HFF-Myc (cell line): Measurements from ENCODE around the gene GOLGA8K.
"Not testable (repeated sequence)": the region's sequence is repeated elsewhere in the genome, so short reads cannot be mapped to it uniquely, and the experiment has no call there.

Source experiments
- DNase-seq: peaks from one replicate; pipeline ENCODE4 v3.0.0-alpha.2; 2011; ENCODE audit warnings: low read depth; ENCODE audit errors: extremely low read depth
- H3K4me3 ChIP-seq: replicated peaks from 2 replicates; pipeline ENCODE4 v1.5.1; 2011; ENCODE audit warnings: low read depth, mild to moderate bottlenecking, control low read depth, low read length

Gene GOLGA8K

DNA sequence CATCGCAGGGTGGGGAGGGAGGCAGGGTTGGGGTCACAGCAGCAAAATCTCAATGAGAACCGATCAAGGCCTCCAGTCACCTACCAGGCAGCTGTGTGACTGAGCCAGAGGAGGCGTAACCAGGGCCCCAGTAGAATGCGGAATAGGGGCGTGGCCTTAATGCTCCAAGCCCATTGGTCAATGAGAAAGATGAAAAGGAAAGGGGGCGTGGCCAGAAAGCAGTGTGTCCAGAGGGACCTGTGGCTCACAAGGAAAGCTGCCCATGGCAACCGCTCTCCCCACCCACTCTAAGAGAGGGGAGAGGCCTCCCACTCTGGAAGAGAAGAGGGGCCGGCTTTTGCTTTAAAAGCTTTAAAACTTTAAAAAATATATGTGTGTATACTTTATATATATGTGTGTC, at the start of gene GOLGA8K:
Gene GOLGA8K (minus strand): TSS at position 101 of the 400 bp plus-strand sequence. CDS start 98 bp downstream, at position 3.
- DNase-seq, H3K4me3 ChIP-seq: not testable (repeated sequence)

GRCh38 chr15:32440445-32440977, 37.4 kb upstream of the GOLGA8K start:
- H3K4me3 ChIP-seq, DNase-seq: not testable (repeated sequence)

- not testable (repeated sequence) for H3K4me3 ChIP-seq, DNase-seq
Observed at GRCh38 chr15:32434102-32434963, 31.2 kb upstream of the GOLGA8K start.

GRCh38 chr15:32427635-32428034, 24.5 kb upstream of the GOLGA8K start:
- DNase-seq, H3K4me3 ChIP-seq: not testable (repeated sequence)

GRCh38 chr15:32426511-32426910, 23.4 kb upstream of the GOLGA8K start:
- DNase-seq, H3K4me3 ChIP-seq: not testable (repeated sequence)

DNA sequence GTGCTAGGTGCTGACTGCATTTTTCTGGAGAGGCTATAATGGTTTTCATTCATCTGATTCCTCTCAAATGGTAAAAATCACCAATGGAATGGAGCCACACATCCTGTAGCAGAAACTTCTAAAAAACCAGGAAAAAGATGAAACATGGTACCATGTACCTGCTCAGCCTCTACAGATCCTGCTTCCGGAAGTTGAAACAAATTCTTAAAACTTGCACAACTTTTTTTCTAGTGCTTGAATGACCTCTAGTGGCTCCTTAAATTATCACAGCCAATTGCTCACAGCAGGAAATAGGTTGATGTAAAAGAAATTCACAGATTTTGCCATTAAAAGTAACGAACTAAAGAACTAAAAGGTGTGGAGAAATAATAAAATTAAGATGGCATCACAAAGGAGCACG, 4.8 kb upstream of the GOLGA8K start:
- DNase-seq, H3K4me3 ChIP-seq: not testable (repeated sequence)

DNA sequence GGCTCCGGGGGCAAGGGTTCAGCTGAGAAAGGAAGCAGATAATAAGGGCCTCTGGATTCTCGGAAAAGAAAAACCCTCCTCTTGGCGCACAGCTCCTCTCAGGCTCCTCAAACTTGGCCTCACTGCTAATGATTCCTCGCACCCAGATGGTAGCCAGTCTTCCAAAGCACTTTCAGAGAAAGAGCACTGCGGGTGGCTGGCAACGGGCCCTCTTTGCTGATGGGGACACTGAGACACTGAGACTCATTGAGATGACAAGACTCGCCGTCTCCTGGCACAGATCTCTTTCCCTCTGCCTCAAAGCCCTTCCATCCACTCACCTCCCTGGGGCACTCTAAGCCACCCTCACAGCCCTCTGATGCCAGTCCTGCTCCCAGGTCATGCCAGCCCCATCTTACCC, 6.6 kb downstream of the GOLGA8K start:
- not testable (repeated sequence) for H3K4me3 ChIP-seq, DNase-seq

GRCh38 chr15:32394745-32395144, 8.3 kb downstream of the GOLGA8K start:
- H3K4me3 ChIP-seq, DNase-seq: not testable (repeated sequence)

- not testable (repeated sequence) for DNase-seq, H3K4me3 ChIP-seq
Observed at GRCh38 chr15:32388050-32388648, 14.9 kb downstream of the GOLGA8K start.

DNA sequence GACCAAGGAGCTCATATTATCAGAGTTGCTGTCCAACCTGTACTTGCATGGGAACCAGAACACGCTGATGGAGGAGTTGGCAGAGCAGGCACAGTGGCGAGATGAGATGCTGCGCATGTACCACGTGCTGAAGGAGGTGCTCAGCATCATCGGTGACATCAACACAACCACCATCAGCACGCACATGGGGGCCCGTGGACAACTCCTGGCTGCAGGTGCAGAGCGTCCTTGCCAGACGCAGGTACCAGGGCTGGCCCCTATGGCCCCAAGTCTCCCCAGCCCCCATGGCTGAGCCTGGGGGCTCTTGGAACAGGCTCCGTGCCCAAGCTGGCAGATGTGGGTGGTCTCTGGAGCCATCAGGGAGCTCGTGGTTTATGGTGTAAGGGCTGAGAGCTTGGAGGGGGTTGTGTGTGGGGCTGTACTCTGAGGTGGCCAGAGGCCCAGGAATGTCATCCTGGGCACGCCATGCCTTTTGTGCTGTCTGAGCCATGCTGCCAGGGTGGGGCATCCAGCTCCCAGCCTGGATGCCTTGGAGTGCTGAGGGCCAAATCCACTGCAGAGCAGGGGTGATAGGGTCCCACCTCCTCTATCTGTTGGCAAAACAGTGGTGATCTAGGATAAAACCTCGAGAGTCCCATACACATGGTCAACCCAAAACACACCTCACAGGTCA, 17.1 kb downstream of the GOLGA8K start:
- DNase-seq, H3K4me3 ChIP-seq: not testable (repeated sequence)

- not testable (repeated sequence) for H3K4me3 ChIP-seq, DNase-seq
Observed at GRCh38 chr15:32374185-32374584, 28.9 kb downstream of the GOLGA8K start.

- not testable (repeated sequence) for H3K4me3 ChIP-seq, DNase-seq
Observed at GRCh38 chr15:32373707-32374106, 29.4 kb downstream of the GOLGA8K start.

- H3K4me3 ChIP-seq, DNase-seq: not testable (repeated sequence)
Observed at GRCh38 chr15:32372075-32372474, 31.0 kb downstream of the GOLGA8K start.

DNA sequence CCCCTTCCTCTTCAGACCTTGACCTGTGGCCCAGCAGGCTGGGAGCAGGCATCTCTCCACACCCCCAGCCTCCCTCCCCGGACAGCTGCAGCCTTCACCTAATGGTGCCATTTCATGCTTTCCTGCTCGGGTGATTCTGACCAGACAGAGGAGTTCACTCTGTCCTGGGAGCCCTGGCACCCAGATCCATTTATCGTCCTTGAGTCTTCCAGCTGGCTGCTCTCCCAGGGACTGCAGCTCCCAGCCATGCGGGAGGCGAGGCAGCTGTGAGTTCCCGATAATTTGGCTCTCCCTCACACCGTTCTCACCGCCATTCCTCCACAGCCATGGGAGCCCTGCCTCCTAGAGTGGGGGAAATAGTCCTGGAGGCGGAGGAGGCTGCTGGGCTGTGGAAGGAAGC, 32.6 kb downstream of the GOLGA8K start:
- not testable (repeated sequence) for H3K4me3 ChIP-seq, DNase-seq

- DNase-seq, H3K4me3 ChIP-seq: not testable (repeated sequence)
Observed at GRCh38 chr15:32370064-32370463, 33.0 kb downstream of the GOLGA8K start.

GRCh38 chr15:32366492-32366891, 36.6 kb downstream of the GOLGA8K start:
- not testable (repeated sequence) for DNase-seq, H3K4me3 ChIP-seq

GRCh38 chr15:32365955-32366354, 37.1 kb downstream of the GOLGA8K start:
- DNase-seq, H3K4me3 ChIP-seq: not testable (repeated sequence)

DNA sequence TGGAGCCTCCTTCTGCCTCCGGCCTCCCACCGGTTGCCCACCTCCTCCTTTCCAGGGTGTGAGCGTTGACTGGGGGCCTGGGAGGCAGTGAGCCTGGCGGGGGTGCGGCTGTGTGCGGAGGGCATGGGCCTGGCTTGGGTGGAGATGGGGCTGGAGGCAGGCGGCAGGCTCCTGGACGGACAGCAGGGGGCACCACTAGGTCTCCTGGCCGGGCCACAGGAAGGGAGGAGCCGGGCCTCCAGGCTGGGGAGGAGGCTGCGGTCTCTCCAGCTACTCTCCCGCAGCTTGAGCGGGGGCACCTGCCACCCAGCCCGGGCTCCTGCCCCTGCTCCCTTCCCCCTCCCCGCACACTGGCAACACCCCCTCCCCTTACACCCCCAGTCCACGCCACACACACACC, 38.1 kb downstream of the GOLGA8K start:
- not testable (repeated sequence) for H3K4me3 ChIP-seq

DNA sequence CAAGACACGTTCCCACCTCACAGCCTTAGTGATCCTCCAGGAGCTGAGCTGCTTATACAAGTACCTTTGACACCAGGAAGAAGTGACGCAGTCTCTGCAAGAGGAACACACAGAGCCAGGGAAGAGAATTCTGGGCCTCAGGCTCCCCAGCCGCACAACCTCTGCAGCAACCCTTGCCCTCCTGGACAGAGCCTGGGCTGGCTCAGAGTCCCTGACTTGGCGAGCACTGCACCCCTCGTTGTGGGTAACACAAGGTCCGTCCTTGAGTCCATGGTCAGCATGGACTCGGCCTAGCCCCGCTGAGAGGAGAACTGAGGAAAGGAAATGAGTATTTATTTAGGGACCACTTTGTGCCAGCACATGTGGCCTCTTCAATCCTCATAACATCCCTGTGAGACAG, 39.6 kb downstream of the GOLGA8K start:
- not testable (repeated sequence) for DNase-seq, H3K4me3 ChIP-seq

More for the DNA sequence above, 38.1 kb downstream of the GOLGA8K start:
- not testable (repeated sequence) for DNase-seq
